NCI-H2107 treated with DMSO at 0.1 percent for 48 hours (cell line): ENCODE measurements around the gene C2CD3.

Experiments used
- DNase-seq: peaks from one replicate; lab custom pipeline; 2025; ENCODE audit not compliant: unreplicated experiment; lab: John Stamatoyannopoulos, UW

Gene C2CD3

GRCh38 chr11:74170694-74171629 is at the start of gene C2CD3, which contains the start of gene PPME1:
TSS of gene C2CD3 (minus strand) at chr11:74171002. CDS start at chr11:74170792, 210 bp downstream.
TSS of gene PPME1 (plus strand) at chr11:74171289. CDS start at chr11:74171422, 133 bp downstream.
- peak; percentile 98 for DNase-seq

GRCh38 chr11:74220376-74220775 is 49.6 kb upstream of the C2CD3 start:
- DNase-seq, result no peak

- no peak for DNase-seq
Observed at GRCh38 chr11:74212533-74212932, 41.7 kb upstream of the C2CD3 start.

GRCh38 chr11:74208507-74208906 is 37.7 kb upstream of the C2CD3 start:
- DNase-seq, result no peak

GRCh38 chr11:74206746-74207145 is 35.9 kb upstream of the C2CD3 start:
- DNase-seq, result no peak

GRCh38 chr11:74205181-74205580 is 34.4 kb upstream of the C2CD3 start:
- DNase-seq, result no peak

GRCh38 chr11:74204701-74205100 is 33.9 kb upstream of the C2CD3 start:
- no peak for DNase-seq

- DNase-seq, result no peak
Observed at GRCh38 chr11:74203966-74204365, 33.2 kb upstream of the C2CD3 start.

- DNase-seq, result no peak
Observed at GRCh38 chr11:74196781-74197486, 26.1 kb upstream of the C2CD3 start.

- DNase-seq, result no peak
Observed at GRCh38 chr11:74195828-74196227, 25.0 kb upstream of the C2CD3 start.

GRCh38 chr11:74185695-74186094 is 14.9 kb upstream of the C2CD3 start:
- peak; percentile 24 for DNase-seq

- no peak for DNase-seq
Observed at GRCh38 chr11:74185285-74185684, 14.5 kb upstream of the C2CD3 start.

- DNase-seq, result no peak
Observed at GRCh38 chr11:74182635-74183034, 11.8 kb upstream of the C2CD3 start.

GRCh38 chr11:74179234-74180052 is 8.6 kb upstream of the C2CD3 start:
- peak; percentile 3 for DNase-seq

- DNase-seq, result no peak
Observed at GRCh38 chr11:74175920-74176319, 5.1 kb upstream of the C2CD3 start.

- DNase-seq, result peak; percentile 20
Observed at GRCh38 chr11:74171997-74172396, 1.2 kb upstream of the C2CD3 start.

GRCh38 chr11:74171630-74171968 is 797 bp upstream of the C2CD3 start:
- no peak for DNase-seq

- no peak for DNase-seq
Observed at GRCh38 chr11:74169738-74170458, 904 bp downstream of the C2CD3 start.

GRCh38 chr11:74168838-74169237 is 2.0 kb downstream of the C2CD3 start:
- DNase-seq, result no peak

GRCh38 chr11:74162681-74163467 is 7.9 kb downstream of the C2CD3 start:
- DNase-seq, result peak; percentile 18
